ENCODE measurements around the gene SMG6.

DNA sequence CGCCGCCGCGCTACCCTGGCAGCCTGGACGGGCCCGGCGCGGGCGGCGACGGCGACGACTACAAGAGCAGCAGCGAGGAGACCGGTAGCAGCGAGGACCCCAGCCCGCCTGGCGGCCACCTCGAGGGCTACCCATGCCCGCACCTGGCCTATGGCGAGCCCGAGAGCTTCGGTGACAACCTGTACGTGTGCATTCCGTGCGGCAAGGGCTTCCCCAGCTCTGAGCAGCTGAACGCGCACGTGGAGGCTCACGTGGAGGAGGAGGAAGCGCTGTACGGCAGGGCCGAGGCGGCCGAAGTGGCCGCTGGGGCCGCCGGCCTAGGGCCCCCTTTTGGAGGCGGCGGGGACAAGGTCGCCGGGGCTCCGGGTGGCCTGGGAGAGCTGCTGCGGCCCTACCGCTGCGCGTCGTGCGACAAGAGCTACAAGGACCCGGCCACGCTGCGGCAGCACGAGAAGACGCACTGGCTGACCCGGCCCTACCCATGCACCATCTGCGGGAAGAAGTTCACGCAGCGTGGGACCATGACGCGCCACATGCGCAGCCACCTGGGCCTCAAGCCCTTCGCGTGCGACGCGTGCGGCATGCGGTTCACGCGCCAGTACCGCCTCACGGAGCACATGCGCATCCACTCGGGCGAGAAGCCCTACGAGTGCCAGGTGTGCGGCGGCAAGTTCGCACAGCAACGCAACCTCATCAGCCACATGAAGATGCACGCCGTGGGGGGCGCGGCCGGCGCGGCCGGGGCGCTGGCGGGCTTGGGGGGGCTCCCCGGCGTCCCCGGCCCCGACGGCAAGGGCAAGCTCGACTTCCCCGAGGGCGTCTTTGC lies 245.6 kb downstream of the SMG6 start:
- TF ChIP-seq, protein P1, sequence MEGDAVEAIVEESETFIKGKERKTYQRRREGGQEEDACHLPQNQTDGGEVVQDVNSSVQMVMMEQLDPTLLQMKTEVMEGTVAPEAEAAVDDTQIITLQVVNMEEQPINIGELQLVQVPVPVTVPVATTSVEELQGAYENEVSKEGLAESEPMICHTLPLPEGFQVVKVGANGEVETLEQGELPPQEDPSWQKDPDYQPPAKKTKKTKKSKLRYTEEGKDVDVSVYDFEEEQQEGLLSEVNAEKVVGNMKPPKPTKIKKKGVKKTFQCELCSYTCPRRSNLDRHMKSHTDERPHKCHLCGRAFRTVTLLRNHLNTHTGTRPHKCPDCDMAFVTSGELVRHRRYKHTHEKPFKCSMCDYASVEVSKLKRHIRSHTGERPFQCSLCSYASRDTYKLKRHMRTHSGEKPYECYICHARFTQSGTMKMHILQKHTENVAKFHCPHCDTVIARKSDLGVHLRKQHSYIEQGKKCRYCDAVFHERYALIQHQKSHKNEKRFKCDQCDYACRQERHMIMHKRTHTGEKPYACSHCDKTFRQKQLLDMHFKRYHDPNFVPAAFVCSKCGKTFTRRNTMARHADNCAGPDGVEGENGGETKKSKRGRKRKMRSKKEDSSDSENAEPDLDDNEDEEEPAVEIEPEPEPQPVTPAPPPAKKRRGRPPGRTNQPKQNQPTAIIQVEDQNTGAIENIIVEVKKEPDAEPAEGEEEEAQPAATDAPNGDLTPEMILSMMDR (IDR thresholded peaks at IDR 0.05): no peak
- no peak for TF ChIP-seq POLR2A (IDR thresholded peaks at IDR 0.05)
